A549 treated with CORT108297 at 1 μM for 4 hours (cell line): ENCODE measurements around the gene CCDC27. TPM values are rescaled to one million over a fixed set of nuclear protein-coding genes. Genes with fewer than 3 reads are reported as not detected.

Experiments
- total RNA-seq: library from RNA; stranded (reverse); fragments of 200-300 nt; extraction: Qiagen RNA extraction; gene quantifications from 5 replicates; pipeline ENCODE4 v1.2.3, GENCODE V29; 2022

The CCDC27 gene
- not detected in 5 replicates for total RNA-seq

GRCh38 chr1:3752400-3752945, at the start of gene CCDC27:
Gene CCDC27 (plus strand): TSS chr1:3752450. CDS start chr1:3752482, 32 bp downstream.

DNA sequence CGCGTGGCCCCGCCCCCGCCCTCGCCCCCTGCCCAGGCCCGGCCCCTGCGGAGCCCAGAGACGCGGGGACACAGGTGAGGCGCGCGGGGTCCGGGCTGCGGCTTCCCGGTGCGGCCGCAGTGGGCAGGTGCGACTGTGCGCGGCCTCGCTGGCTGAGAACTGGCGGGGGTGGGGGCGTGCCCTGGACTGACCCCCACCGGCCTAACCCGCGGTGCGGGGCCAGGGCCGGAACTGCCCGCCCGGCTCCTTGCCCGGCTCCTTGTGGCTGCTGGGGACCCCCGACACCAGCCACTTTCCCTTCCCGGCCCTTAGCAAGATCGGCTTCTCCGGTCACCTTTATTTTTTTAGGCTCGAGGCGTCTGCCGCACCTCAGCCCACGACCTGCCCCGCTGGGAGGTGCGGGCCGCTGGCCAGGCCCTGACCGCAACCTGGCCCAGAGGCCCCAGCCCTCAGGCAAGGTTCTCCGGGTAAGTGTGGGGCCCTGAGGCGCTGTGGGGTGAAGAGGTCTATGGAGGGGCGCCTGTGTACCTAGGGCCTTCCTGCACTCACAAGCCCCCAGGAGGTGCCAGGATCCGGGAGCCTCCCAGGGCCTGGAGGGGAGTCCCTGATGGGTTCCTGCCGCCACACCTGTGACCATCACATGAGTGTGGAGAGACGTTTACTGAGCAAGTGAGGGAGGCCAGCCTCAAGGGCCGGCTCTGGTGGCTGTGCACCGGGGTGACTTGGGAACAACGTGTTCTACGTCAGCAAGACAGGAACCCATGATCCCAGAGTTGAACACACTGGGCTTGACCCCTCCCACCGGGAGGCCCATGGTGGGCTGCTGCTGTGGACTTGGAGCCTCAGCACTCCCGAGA, 20.7 kb downstream of the CCDC27 start, which contains the start of gene SMIM1:
TSS of gene SMIM1 (plus strand) at position 35 of the 857 bp plus-strand sequence. CDS start 2,625 bp downstream, outside the sequence.

GRCh38 chr1:3796215-3797061, 44.2 kb downstream of the CCDC27 start, which contains the start of gene LRRC47:
Gene LRRC47 (minus strand): TSS chr1:3796498. CDS start chr1:3796476, 22 bp downstream.

Other genes starting within 250 kb of the CCDC27 start
- 7.6 to 15.3 TPM (median 13.2 TPM) in 5 replicates for gene MEGF6, start 140.9 kb upstream of the CCDC27 start, total RNA-seq
- 23.6 to 29.4 TPM (median 27.2 TPM) in 5 replicates for gene TPRG1L, start 127.4 kb upstream of the CCDC27 start, total RNA-seq
- gene WRAP73, start 102.3 kb upstream of the CCDC27 start, total RNA-seq = 15.9 to 21.7 TPM (median 21.0 TPM) in 5 replicates
- gene TP73, start 99.9 kb upstream of the CCDC27 start, total RNA-seq = 0.31 to 0.65 TPM (median 0.55 TPM) in 5 replicates
- 1.4 to 2.8 TPM (median 1.7 TPM) in 5 replicates for gene SMIM1, start 20.3 kb downstream of the CCDC27 start, total RNA-seq
- gene LRRC47, start 44.0 kb downstream of the CCDC27 start, total RNA-seq = 29.7 to 38.3 TPM (median 32.6 TPM) in 5 replicates
- gene CEP104, start 104.8 kb downstream of the CCDC27 start, total RNA-seq = 14.6 to 21.4 TPM (median 16.8 TPM) in 5 replicates
- 2.7 to 4.2 TPM (median 3.7 TPM) in 5 replicates for gene DFFB, start 105.0 kb downstream of the CCDC27 start, total RNA-seq
- 22.9 to 25.9 TPM (median 24.8 TPM) in 5 replicates for gene C1orf174, start 147.8 kb downstream of the CCDC27 start, total RNA-seq